ENCODE measurements around the gene SPRED2.

Gene SPRED2

DNA sequence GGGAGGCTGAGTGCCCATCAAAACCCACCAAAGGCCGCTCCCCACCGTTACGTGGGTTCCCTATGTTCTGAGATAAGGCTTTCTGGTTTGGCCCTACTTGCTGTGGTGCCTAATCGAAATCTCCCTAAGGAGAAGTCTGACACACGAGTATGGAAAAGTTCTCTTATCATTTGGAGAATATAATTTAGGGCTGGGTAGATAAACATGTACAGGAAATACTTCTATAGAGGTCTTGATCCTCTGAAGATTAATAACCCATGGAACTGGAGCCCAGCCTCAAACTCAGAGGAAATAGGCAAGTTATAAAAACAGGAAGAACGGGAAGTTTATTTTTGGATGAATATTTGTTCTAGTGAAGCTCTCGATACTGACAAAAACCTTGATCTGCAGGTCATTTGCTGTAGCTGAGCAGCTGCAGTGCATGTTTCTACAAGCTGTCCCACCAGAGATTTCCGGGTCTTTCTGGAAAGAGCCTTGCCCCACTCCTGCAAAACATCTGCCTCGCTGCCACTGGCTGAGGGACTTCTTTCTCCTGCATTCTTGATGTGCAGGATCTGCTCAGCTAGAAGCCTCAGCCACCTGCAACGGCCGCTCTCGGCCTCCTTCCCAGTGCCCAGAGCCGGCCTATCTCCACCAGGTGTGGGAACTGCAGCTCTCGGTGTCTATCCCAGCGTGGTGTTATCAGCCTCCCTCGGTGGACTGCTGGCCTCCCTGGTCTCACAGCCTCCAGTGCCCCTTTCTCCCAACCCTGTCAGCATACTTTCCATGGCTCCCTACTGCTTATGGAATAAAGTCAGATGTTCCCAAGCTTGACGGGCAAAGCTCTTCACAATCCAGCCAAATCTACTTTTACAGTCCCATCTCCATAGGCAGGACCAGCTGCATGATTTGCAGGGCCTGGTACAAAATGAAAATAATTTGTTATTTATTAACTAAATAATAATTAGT, 48.6 kb downstream of the SPRED2 start:
- DNase-seq (ENCODE audit: low spot score) = no peak

DNA sequence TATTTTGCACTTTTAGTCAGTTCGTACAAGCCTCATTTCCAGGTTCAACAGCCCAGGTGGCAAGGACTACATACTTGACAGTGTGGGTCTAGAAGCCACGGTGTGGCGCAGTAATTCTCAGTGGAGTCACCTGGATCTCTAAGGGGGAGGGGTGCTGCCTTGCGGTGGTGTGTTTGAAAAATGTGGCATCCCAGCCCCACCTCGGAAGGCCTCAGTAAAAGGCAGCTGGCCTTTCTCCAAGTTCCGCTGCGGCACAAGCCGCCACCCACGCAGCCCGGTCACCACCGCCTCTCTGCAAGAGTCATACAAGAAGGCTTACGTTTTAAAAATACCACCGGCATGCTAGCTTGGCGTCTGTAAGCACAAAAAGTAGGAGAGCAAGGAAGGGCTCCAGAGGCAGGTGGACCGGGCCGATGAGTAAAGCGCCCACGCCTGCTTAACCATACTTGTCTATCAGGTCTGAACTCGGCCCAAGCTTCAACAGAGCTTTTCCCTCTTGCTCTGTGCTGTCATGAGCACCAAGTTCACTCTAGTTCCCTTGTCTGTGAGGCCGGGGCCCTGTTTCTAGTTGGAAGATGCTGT, 49.5 kb downstream of the SPRED2 start:
- no peak for DNase-seq (ENCODE audit: low spot score)

DNA sequence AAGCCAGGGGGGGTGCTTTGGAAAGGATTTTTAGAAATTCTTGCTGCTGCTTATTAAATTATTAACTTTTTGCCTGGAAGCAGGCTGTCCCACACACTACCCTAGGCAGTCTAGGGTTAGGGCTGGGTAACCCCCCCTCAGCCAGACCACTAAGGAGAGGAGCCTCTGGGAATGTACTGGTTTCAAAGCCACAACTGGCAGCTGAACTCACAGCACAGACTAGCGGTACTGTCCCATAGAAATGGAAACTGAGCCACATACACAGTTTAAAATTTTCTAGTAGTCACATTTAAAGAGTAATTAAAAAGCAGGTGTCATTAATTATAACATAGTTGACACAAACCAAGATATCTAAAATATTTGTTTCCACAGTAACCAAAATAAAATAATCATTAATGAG, 50.1 kb downstream of the SPRED2 start:
- no peak for DNase-seq (ENCODE audit: low spot score)

DNA sequence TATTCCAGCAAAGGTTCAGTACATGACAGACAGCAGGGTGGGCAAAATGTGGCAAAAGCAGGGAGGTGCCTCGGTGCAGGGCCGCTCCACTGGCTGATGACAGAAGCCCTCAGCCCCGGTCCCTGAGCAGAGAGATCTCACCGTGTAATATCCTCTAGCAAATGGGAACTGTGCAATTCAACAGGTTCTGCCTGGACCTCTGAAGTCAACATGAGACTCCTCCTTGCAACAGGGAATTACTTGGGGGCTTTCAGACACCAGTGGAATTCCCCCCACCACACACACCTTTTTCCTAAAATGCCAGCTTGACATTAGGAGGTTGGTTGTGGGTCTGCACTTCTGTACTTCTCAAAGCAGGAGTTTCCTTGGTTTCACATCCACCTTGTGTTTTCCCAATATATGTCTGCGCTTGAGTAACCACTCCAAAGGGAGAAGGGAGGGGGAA, 50.8 kb downstream of the SPRED2 start:
- DNase-seq (ENCODE audit: low spot score) = no peak

DNA sequence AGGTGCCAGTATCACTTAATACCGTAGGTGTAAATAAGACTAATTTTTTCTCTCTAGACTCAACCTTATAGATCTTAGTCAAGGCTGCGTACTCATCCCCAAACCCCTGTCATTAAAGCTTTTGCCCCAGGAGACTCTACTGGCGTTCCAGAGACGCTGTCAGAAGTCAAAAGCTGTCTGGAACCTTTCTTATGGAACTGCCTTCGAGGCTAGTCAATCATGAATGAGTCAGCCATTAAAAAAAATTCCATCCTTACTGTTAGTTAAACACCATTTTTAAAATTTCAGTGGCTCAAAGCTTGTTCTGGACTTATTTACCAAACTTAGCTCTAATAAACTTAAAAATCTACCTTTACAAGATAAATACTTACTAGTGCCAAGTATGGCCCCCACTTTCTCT, 52.1 kb downstream of the SPRED2 start:
- DNase-seq (ENCODE audit: low spot score) = no peak

DNA sequence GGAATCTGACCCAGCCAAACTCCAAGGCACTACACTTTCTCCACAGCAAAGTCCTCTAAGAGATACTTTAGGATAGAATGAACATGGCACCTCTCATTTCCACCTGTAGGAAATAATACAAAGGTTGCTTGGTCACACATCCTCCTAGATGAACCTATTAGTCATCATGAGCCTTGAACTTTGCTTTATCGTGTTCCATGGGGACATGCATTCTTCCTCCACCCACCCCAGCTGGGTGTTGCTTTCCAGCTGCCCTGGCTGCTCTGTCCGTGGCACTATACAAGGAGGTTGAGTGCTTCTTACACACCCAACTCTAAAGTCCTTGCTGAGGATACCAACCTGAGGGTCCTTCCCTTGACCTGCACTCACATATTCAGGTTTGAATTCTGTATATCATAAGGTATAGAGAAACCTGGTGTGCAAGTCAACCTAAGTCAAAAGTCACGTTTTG, 52.7 kb downstream of the SPRED2 start:
- no peak for DNase-seq (ENCODE audit: low spot score)

DNA sequence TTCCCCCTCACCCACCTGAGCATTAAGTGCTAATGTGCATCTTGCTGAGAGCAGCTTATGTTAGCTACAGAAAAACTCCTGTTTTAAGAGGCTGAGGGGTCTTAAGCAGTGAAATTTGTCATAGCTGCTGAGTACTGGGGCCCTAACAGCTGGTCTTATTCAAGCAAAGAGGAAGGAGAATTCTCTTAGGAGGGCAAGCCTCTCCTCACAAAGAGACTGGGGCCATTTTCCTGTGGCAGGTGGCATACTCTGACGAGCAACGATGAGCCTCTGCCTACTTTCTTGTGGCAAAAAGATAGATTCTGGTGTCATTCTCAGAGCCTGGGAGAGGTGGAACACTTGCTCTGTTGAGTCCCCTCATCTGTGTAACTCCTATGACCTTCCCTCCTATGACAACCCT, 53.2 kb downstream of the SPRED2 start:
- DNase-seq (ENCODE audit: low spot score) = no peak

DNA sequence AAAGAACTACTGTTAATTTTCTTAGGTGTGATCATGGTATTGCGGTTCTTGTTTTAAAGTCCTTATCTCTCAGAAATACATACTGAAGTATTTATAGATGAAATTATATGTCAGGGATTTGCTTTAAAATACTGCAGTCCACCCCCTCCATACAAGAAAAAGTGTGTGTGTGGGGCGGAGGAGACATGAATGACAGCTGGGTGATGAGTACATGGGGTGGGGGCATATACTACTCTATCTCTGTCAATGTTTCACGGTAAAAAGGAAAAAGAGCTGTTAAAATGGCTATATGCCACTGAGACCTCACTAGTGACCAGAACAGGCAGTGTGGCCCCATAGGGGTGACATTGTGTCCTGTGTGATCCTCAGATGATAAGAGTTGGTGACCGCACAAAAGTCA, 54.1 kb downstream of the SPRED2 start:
- no peak for DNase-seq (ENCODE audit: low spot score)

DNA sequence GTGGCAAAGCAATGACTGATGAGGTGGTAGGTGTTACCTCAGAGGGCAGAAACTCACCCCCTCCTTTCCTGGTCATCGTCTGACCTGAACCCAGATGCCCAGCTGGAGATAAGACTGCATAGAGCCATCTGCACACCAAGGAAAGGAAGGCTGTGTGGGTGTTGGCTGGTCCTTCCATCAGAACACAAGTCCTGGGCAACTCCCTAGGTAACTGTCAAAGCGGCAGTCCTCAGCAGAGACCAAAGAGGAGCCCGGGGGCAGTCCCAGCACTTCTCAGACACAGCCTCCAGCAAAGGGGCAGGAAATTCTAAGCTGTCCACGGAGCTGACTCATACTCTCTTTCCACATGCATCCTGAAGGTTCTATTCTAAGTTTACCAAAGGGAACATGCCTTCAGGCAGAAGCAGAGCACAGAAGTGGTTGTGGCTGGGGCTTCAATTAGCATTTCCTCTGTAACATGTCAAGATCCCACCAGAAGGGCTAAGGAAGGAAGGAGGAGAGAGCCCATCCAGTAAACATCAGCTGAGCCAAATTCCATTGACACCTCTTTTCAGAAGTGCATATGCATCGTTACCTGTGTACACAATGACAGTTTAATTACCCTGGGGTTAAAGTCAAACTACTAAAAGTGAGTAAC, 54.7 kb downstream of the SPRED2 start:
- DNase-seq (ENCODE audit: low spot score) = no peak

DNA sequence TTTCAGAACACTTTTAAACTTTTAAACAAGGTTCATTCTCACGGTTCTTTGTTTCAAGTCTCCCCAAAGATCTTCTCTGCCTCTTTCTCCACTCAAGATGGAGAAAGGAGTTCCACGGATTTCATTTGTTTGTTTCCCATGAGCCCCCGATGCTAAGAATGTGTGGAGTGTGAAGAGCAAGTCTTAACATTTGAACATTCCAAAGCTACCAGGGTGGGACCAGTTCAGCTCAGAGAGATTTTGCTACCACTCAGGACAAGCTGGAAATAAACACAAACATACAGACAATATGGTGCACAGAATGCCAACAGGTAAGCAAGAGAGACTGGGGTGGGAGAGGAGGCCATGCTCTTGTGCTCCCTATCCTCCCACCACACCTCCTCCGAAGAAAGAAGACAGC, 56.7 kb downstream of the SPRED2 start:
- DNase-seq (ENCODE audit: low spot score) = no peak

DNA sequence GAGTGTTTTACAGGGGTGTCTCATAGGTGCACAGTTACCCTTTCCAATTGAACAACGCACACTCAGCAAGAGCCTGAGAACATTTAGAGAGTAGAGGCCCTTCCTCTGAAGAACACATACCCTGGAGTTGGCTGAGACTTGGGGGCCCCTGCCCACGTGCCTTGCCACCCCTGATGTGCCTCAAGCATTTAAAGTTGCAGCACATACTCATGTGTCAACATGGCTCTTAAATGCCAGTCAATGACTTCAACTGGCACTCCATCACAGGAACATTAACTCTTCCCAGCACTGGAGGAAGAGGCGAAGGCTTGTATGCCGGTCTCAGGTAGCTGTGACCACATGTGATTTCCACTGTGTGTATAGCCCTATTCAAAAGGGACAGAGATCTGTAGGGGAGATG, 57.4 kb downstream of the SPRED2 start:
- no peak for DNase-seq (ENCODE audit: low spot score)

DNA sequence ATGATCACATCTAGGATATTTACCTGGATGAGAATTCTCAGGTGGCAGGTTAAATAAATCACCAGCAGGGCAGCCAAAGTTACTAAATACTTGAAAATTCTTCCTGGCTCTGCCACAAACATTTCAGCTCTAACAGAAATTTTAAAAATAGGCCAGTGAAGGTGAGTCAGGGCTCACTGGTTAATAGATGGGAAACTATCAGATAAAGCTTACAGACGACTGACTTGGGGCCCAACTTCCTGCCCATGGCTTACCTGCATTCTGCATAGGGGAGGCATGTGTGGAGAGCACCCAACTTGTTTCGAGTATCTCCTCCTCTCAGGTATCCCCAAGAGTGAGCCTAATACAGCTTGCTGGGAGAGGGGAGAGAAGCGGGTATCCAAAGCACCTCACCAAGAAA, 57.8 kb downstream of the SPRED2 start:
- DNase-seq (ENCODE audit: low spot score) = no peak

DNA sequence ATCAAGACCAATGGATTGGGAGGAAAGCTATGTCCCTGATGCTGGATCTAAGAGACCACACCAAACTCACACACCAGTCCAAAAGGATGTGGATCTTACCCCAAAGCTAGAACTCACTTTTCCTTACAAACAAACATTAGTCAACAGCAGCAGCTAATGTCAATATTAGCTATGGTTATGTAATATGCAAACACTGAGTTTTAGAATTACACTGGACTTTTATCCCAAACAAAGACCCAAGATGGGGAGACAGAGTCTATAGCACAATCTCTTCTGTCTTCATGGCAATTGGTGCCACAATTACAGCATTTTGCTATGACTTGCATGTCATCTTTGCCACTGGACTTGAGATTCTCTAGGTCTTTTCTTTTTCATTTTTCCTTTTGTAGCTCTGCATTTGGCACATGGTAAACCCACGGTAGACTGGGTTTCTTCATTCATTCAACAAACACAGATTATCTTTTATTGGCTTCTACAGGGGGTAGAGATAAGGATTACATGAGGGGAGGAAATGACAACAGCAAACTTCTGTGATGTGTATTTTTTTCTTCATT, 59.0 kb downstream of the SPRED2 start:
- DNase-seq (ENCODE audit: low spot score) = no peak

DNA sequence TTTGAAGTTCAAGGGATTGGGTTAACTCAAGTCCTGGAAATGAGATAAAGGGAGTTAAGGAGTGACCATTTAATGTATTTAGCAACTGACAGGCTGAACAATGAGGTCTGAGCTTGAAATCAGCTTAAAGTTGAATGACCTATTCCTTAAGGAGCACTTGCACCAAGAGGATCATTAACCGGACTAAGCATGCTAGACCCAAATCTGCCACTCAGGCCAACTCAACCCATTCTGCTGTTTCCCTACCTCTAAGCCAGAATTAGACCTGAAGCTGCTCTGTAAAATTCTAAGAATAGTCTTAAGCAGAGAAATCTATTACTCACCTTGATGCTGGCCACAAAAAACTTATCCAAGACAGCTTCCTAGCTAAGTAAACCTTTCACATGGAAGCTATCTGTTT, 59.8 kb downstream of the SPRED2 start:
- DNase-seq (ENCODE audit: low spot score) = no peak

DNA sequence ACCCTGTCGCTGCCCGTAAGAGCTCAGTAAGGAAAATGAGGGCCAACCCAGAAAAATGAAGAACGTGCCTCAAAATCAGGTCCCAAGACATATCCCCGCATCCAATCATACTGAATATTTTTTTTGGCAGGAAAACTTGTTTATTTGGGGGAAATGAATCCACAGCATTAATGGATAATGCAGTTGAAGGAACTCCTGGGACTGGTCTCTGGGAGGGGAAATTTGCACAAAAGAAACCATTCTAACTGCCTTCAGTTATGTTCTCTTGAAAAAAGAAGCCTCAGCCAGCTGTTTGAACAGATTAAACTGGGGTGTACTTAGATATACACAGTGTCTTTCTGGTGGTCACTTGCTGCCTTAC, 61.3 kb downstream of the SPRED2 start:
- DNase-seq (ENCODE audit: low spot score) = no peak

DNA sequence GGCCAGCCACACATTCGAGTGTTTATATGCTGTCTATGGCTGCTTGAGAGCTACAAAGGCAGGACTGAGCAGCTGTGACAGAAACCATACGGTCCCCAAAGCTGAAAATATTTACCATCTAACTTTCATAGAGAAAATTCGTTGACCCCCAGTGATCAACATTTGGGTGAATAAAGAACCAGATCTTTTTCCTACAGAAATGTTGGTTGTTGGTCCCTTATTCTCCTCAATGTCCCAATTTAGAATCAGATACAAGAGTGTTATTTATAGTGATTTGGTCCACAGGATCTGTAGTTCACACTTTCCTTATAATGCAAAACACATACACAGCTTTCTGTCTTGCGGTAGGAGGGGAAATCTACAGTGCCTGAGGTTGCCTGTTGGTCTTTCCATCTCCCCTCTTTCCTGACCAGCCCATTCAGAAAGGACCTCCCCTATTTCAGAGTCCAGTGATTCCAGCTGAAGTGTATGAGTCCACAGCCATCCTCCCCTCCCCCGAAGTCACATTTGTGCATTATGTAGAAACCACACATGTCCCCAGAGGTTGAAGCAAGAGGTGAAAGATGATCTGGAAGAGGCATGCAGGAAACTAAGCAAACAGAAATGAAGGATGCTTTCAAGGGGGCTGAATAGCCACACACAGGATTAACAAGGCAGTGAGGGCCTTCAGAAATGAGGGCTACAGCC, 61.9 kb downstream of the SPRED2 start:
- DNase-seq (ENCODE audit: low spot score) = no peak

DNA sequence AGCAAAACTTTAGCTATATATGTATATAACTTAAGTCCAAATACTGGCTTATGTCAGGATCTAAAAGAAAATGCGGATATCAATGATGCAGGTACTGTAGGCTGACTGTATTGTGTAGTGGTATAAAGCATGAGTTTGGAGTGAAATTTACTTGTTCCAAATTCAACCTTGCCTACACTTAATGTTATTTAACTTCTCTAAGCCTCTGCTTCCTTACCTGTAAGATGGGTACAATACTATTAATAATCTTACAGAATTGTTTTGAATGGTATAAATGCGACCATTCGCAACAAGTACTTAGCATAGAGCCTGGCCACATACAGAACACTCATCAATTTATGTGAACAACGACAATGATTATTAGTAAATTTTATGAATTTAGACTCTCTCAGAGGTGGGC, 62.4 kb downstream of the SPRED2 start:
- no peak for DNase-seq (ENCODE audit: low spot score)

DNA sequence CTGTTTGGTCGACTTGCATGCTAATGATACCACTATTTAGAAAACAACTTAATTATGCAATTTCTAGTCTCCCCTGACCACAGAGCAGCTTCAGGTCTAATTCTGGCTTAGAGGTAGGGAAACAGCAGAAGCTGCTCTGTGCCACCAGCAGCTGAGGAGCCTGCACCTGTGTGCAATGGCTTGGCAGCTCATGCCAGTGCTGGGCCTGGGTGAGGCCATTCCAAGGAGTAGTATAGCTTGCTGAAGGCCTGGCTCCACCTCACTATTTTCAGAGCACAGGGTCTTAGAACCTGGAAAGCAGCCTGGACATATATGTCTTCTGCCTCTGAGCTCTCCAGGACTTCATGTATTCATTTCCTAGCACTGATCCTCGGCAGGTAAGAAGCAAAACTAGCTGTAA, 62.8 kb downstream of the SPRED2 start:
- no peak for DNase-seq (ENCODE audit: low spot score)

DNA sequence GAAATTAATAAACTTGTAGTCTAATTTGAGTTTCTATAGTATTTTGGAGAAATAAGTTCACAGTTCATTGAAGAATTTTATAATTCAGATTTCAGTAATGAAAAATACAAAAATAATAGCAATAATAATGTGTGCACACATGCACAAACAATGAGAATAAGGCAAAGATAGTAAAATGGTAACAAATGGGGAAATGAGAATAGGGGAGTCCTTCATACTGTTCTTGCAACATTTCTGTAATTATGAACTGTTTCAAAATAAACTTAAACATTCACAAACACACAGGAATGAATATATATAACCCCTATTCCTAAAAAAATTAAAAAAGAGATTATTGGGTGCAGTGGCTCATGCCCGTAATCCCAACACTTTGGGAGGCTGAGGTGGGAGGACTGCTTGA, 63.9 kb downstream of the SPRED2 start:
- DNase-seq (ENCODE audit: low spot score) = no peak

DNA sequence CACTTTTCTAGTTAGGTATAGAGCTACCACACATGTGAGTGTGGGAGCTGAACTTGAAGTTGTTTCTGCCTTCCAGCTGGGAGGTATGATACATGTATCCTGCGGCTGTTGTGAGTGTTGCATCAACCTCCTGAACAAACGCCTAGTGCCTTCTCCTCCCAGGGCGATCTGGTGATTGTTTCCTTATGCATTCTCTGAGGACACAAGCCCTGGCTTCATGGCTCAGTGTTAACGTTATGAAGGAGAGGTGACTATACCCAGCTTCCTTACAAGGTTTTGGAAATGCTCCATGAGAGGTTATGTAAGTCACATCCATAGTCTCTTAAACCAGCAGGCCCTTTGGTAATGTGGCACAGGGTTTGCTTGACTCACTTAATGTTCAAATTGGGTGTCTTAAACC, 64.9 kb downstream of the SPRED2 start:
- no peak for DNase-seq (ENCODE audit: low spot score)

DNA sequence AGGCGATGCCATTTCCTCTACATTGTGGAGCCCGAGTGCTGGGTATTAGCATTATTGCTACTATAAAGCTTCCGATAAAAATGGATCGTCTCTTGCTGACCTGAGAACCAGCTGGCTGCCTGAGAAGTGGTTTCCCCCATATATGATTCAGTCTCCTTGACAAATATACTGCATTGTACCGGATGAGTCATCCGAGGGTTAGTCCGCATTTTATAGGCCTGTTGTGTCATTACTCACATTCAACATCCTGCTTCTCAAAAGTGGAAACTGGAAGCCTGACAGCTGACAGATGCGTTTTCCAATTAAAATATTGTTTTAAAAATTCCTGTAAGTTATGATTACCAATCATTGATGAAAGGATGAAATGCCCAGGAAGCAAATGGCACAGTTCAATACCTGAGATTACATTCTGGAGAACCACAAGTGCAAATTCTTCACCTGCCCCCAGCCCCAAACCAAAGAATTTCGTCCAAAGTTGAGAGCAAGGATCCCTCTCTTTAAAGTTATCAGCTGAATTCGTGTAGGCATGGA, 65.7 kb downstream of the SPRED2 start:
- no peak for DNase-seq (ENCODE audit: low spot score)
